ENCODE data around the gene CCDC175.

DNA sequence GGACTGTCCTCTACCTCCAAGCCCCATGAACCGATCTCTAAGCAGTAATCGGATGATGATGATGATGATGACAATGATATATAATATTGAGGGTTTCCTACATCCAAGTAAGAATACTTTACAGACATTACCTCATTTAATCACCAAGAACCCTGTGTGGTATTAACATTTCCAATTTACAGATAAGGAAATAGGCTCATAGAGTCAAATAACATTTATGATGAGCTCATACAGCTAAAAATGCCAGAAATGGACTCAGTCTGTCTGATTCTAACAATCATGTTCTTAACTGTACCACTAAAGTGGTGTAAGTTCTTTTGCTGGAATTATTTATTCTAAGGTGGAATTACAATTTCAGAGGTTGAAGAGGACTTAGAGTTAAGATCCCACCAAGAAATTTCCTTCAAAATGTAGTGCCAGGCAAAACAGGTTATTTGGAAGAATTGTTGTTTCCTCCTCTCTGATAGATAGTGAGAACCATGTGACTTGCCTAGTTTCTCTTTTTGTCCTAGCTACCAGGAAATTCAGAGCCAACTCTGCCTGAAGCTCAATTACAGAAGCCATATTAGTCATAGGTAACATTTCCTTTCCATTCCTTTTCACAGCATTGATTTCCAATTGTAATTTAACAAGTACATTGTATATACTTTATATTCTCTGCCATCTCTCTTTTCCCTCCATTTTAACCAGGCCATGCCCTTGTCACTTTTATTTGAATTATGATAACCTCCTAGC, 23.8 kb upstream of the CCDC175 start:
- TF ChIP-seq, protein P1, sequence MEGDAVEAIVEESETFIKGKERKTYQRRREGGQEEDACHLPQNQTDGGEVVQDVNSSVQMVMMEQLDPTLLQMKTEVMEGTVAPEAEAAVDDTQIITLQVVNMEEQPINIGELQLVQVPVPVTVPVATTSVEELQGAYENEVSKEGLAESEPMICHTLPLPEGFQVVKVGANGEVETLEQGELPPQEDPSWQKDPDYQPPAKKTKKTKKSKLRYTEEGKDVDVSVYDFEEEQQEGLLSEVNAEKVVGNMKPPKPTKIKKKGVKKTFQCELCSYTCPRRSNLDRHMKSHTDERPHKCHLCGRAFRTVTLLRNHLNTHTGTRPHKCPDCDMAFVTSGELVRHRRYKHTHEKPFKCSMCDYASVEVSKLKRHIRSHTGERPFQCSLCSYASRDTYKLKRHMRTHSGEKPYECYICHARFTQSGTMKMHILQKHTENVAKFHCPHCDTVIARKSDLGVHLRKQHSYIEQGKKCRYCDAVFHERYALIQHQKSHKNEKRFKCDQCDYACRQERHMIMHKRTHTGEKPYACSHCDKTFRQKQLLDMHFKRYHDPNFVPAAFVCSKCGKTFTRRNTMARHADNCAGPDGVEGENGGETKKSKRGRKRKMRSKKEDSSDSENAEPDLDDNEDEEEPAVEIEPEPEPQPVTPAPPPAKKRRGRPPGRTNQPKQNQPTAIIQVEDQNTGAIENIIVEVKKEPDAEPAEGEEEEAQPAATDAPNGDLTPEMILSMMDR (IDR thresholded peaks at IDR 0.05): no peak
- TF ChIP-seq EP300 (IDR thresholded peaks at IDR 0.05) (no peak), JUNB (IDR thresholded peaks at IDR 0.05) (no peak), ZFP36 (IDR thresholded peaks at IDR 0.05; ENCODE audit: borderline replicate concordance, partially characterized antibody) (no peak)
- TF ChIP-seq, protein P2, sequence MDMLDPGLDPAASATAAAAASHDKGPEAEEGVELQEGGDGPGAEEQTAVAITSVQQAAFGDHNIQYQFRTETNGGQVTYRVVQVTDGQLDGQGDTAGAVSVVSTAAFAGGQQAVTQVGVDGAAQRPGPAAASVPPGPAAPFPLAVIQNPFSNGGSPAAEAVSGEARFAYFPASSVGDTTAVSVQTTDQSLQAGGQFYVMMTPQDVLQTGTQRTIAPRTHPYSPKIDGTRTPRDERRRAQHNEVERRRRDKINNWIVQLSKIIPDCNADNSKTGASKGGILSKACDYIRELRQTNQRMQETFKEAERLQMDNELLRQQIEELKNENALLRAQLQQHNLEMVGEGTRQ (IDR thresholded peaks at IDR 0.05): no peak
- TF ChIP-seq, protein P3, sequence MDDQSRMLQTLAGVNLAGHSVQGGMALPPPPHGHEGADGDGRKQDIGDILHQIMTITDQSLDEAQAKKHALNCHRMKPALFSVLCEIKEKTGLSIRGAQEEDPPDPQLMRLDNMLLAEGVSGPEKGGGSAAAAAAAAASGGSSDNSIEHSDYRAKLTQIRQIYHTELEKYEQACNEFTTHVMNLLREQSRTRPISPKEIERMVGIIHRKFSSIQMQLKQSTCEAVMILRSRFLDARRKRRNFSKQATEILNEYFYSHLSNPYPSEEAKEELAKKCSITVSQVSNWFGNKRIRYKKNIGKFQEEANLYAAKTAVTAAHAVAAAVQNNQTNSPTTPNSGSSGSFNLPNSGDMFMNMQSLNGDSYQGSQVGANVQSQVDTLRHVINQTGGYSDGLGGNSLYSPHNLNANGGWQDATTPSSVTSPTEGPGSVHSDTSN (IDR thresholded peaks at IDR 0.05): no peak
